Aorta (tissue), 5 donors: Measurements from ENCODE around the gene TDG. TPM values are rescaled to one million over a fixed set of nuclear protein-coding genes. Genes with fewer than 3 reads are reported as not detected.

ENCODE experiments used
- ATAC-seq: fragments of 200-7000 bp; cut with Tn5 transposase; one replicate; pipeline ENCODE4 v1.9.1; 2022; ENCODE audit warnings: moderate library complexity; ENCODE audit not compliant: low FRiP score
- DNase-seq, 2 donors: peaks; one replicate each; pipeline ENCODE4 v3.0.0-alpha.2; 2020
- H3K27ac ChIP-seq, 2 donors: one replicate each; pipeline ENCODE4 v1.5.1; 2013; ENCODE audit warnings: low read length in 2 of 2, mild to moderate bottlenecking in 2 of 2, moderate library complexity in 2 of 2, control low read depth in 1 of 2, inconsistent platforms in 1 of 2, low read depth in 1 of 2
- H3K27me3 ChIP-seq, 2 donors: one replicate each; pipeline ENCODE4 v1.6.1; 2013; ENCODE audit warnings: control low read depth in 1 of 2, low read length in 1 of 2, mild to moderate bottlenecking in 1 of 2, moderate library complexity in 1 of 2; ENCODE audit not compliant: insufficient read depth in 2 of 2, control insufficient read depth in 1 of 2
- H3K36me3 ChIP-seq, 2 donors: one replicate each; pipeline ENCODE4 v1.6.1; 2013; ENCODE audit warnings: control low read depth in 1 of 2, low read length in 1 of 2, mild to moderate bottlenecking in 1 of 2; ENCODE audit not compliant: insufficient read depth in 2 of 2, control insufficient read depth in 1 of 2
- H3K4me1 ChIP-seq, 2 donors: one replicate each; pipeline ENCODE4 v1.6.1; 2013; ENCODE audit warnings: low read length in 2 of 2, control low read depth in 1 of 2, mild to moderate bottlenecking in 1 of 2, moderate library complexity in 1 of 2; ENCODE audit not compliant: insufficient read depth in 2 of 2, control insufficient read depth in 1 of 2
- H3K4me3 ChIP-seq, 2 donors: one replicate each; pipeline ENCODE4 v1.5.1; 2013; ENCODE audit warnings: low read length in 2 of 2, control low read depth in 1 of 2, mild to moderate bottlenecking in 1 of 2
- H3K9me3 ChIP-seq: one replicate; pipeline ENCODE4 v1.6.1; 2013; ENCODE audit warnings: mild to moderate bottlenecking, low read length; ENCODE audit not compliant: control insufficient read depth
- WGBS, 2 donors: extraction: QIAGEN DNeasy Blood & Tissue Kit; methylation state at CpG; one replicate each; pipeline ENCODE4 v1.1.7; 2013; 5-methylcytosine and 5-hydroxymethylcytosine counted together
- intact Hi-C, 2 donors: fragments of 100-400 bp; cut with DNase I; formaldehyde crosslinking; loops; one replicate each; pipeline versions ENCODE4 v1.14.2 to v1.15.0; 2022
- long read RNA-seq, 2 donors: library from polyadenylated mRNA; unstranded; transcript quantifications; one replicate each; pipeline ENCODE4 v2.0.0, GENCODE V29; 2020 to 2021
- polyA plus RNA-seq, 2 donors: library from polyadenylated mRNA; stranded (reverse); fragments of 200-250 nt; gene quantifications; one replicate each; pipeline ENCODE4 v1.2.3, GENCODE V29; 2013
- total RNA-seq, 2 donors: library from RNA; stranded (reverse); fragmentation: NEBNext Ultra II Directional; extraction: Animal tissue kit (Norgen Biotek cat#: 25700); gene quantifications; one replicate each; pipeline ENCODE4 v1.2.1, GENCODE V29; 2021
- donor health status: healthy with polysubstance abuse.
- donor health status: Bipolar disorder and iron deficiency.
- donor health status: DM: no; HTN: no; CAD: no.
- donor health status: DM: no; HTN: no; CAD: no.
- donor health status: DM: yes; HTN: yes; CAD: no.

TDG gene
- 10 to 100 TPM; 20.4 to 22.2 TPM for total RNA-seq
- polyA plus RNA-seq, result 1 to 10 TPM; 6.8 to 8.9 TPM
- long read RNA-seq, donor 1, partial matches to known transcripts, result 3 of 9 reads
- long read RNA-seq, donor 1, other reads (novel, unspliced or antisense), result 2 of 9 reads
- long read RNA-seq, donor 2, partial matches to known transcripts, result 3 of 13 reads
- long read RNA-seq, donor 2, other reads (novel, unspliced or antisense), result 4 of 13 reads

DNA sequence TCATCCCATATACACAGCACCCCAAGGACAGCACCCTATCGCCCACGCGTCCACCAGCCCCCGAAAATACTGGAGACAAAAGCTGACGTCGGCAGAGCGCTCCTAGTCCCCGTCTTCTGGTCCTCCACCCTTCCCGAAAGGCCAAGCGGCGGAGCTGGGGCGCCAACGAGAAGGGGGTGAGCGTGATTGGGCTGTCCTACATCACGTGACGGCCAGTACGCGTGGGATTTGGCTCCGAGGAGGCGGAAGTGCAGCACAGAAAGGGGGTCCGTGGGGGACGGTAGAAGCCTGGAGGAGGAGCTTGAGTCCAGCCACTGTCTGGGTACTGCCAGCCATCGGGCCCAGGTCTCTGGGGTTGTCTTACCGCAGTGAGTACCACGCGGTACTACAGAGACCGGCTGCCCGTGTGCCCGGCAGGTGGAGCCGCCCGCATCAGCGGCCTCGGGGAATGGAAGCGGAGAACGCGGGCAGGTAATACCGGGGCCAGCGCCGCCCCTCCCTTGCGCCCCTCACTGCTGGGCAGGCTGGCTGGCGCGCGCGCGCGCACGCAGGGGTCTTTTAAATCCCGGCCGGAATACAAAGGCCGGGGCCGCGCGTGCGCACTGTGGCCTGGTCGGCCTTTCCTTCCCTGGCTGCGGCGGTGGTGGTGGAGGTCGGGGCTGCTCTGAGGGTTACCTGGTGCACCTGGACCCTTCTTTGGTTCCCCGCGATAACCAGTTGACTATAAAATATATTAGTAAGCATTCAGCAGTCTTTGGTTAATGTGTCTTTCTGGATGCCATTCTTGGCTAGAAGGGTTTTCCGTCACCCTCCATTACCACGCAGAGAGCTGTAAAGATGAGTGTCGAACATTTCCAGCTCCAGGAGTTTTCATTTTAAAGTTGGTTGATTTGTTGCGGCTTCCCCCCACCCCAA, at the start of gene TDG:
Gene TDG (plus strand): TSS at position 283 of the 915 bp plus-strand sequence. CDS start 166 bp downstream, at position 449.
- H3K9me3 ChIP-seq, result no peaks in the 10 kb centered on the region
- peaks cover 2 to 9% of the 10 kb centered on the region in 2 donors for H3K4me1 ChIP-seq
- intact Hi-C loops, result loop anchor here in 1 of 2 donors (5.0 to 10.0 kb wide), 2 partner anchors 79 to 96 kb away; partner anchors contain the start of gene HCFC2
- H3K36me3 ChIP-seq, result no peaks in the 10 kb centered on the region
- ATAC-seq (peak; percentile 99), DNase-seq (peak; percentile 99)
- H3K27me3 ChIP-seq, result no peaks in the 10 kb centered on the region
- peak within 1 kb of the TSS; percentile 78 to 93 for H3K27ac ChIP-seq
- peak within 1 kb of the TSS; percentile 79 to 97 for H3K4me3 ChIP-seq
- 4 to 6% methylated on average over 62 to 64 of the region's 64 CpGs for WGBS, 2 donors

GRCh38 chr12:103917873-103918272, 47.8 kb upstream of the TDG start:
- Histone ChIP-seq H3K4me3 (no peak overlapping the region), H3K4me1 (no peaks in the 10 kb centered on the region), H3K27ac (no peak overlapping the region), H3K9me3 (no peaks in the 10 kb centered on the region), H3K27me3 (no peaks in the 10 kb centered on the region), H3K36me3 (no peaks in the 10 kb centered on the region)
- intact Hi-C loops, result no loop called here
- DNase-seq, result no peak
- 79 to 85% methylated on average over 3 of the region's 3 CpGs for WGBS, 2 donors
- ATAC-seq, result no peak

DNA sequence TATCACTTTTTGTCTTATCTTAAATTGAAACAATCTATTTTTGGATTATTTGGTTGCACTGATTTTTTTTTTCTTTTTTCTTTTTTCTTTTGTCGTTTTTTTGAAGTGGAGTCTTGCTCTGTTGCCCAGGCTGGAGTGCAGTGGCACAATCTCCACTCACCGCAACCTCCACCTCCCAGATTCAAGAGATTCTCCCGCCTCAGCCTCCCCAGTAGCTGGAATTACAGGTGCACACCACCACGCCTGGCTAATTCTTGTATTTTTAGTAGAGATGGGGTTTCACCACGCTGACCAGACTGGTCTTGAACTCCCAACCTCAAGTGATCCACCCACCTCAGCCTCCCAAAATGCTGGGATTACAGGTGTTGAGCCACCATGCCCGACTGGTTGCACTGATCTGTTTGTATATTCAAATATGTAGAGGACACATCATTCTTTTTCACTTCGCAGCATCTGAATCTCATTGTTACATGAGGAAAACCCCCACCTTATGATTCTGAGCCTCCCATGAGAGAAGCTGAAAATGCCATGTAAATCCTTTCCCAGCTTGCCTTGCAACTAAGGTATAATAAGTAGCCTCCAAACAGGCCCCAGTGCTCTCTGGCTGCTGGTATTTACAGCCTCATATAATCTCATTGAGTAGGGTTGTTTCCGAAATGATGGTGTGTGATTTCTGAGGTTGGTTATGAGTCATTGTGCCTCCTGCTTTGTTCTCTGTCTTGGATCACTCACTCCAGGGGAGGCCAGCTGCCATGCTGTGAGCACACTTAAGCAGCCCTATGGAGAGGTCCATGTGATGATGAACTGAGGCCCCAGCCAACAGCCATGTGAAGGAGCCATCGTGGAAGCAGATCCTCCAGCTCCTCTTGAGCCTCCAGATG, 40.7 kb upstream of the TDG start:
- 82 to 84% methylated on average over 9 of the region's 9 CpGs for WGBS, 2 donors
- Histone ChIP-seq H3K4me1 (no peaks in the 10 kb centered on the region), H3K27me3 (no peaks in the 10 kb centered on the region), H3K9me3 (no peaks in the 10 kb centered on the region), H3K36me3 (no peaks in the 10 kb centered on the region), H3K27ac (no peak overlapping the region), H3K4me3 (no peak overlapping the region)
- no peak for DNase-seq
- no peak for ATAC-seq
- intact Hi-C loops, result loop anchor here in 1 of 2 donors (5.0 kb wide), 1 partner anchor 43 kb away; no protein-coding TSS in a partner anchor

DNA sequence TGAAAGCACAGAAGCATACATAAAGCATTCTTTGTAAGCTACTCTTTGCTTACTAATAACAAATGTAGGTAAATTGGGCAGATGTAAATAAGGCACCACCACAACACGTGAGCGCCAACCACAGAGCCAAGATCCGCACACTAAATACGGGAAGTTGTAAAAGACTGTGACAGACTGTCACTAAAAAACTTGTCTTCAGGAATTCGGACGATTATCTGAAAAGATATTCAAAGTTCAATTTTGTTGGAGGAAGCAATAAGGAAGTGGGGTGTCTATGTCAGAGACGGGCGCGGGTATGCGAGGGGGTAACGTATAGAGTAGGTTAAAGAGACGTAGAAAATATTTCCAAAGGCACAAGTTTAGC, 37.0 kb upstream of the TDG start:
- peak in 1 of 2 donors; percentile 64 for DNase-seq
- H3K27ac ChIP-seq, result peak overlapping the region; percentile 68 to 97
- H3K9me3 ChIP-seq, result no peaks in the 10 kb centered on the region
- 8 to 9% methylated on average over 12 of the region's 12 CpGs for WGBS, 2 donors
- H3K27me3 ChIP-seq, result no peaks in the 10 kb centered on the region
- intact Hi-C loops, result loop anchor here in 1 of 2 donors (1.0 to 5.0 kb wide), 2 partner anchors 29 to 46 kb away; a partner anchor contains a TSS
- no peaks in the 10 kb centered on the region for H3K36me3 ChIP-seq
- peak overlapping the region; percentile 52 to 60 for H3K4me3 ChIP-seq
- no peak for ATAC-seq
- H3K4me1 ChIP-seq, result peaks cover 0 to 6% of the 10 kb centered on the region in 2 donors

GRCh38 chr12:103929046-103929783, 36.5 kb upstream of the TDG start:
- no peaks in the 10 kb centered on the region for H3K27me3 ChIP-seq
- H3K4me1 ChIP-seq, result peaks cover 0 to 6% of the 10 kb centered on the region in 2 donors
- H3K27ac ChIP-seq, result peak overlapping the region; percentile 68 to 97
- WGBS, 2 donors, result 0% methylated on average over 37 of the region's 37 CpGs
- peaks cover 0 to under 1% of the 10 kb centered on the region in 2 donors for H3K36me3 ChIP-seq
- ATAC-seq (peak; percentile 88), DNase-seq (peak; percentile 93 to 94)
- H3K9me3 ChIP-seq, result no peaks in the 10 kb centered on the region
- H3K4me3 ChIP-seq, result peak overlapping the region; percentile 52 to 60
- intact Hi-C loops, result loop anchor here in 1 of 2 donors (1.0 to 5.0 kb wide), 2 partner anchors 28 to 47 kb away; a partner anchor contains a TSS

DNA sequence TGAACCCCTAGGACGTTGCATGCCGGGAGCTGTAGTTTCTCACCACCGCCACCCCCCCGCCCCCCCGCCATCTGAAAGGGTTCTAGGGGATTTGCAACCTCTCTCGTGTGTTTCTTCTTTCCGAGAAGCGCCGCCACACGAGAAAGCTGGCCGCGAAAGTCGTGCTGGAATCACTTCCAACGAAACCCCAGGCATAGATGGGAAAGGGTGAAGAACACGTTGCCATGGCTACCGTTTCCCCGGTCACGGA, 36.0 kb upstream of the TDG start:
- Histone ChIP-seq H3K4me1 (peaks cover 0 to 6% of the 10 kb centered on the region in 2 donors), H3K27me3 (no peaks in the 10 kb centered on the region), H3K9me3 (no peaks in the 10 kb centered on the region), H3K27ac (no peak overlapping the region), H3K4me3 (peak overlapping the region; percentile 44 to 52), H3K36me3 (peaks cover 0 to 3% of the 10 kb centered on the region in 2 donors)
- intact Hi-C loops, result loop anchor here (1.0 to 10.0 kb wide), 3 partner anchors 28 to 47 kb away; a partner anchor contains a TSS
- WGBS, 2 donors, result 0 to 1% methylated on average over 18 of the region's 18 CpGs
- no peak for ATAC-seq
- no peak for DNase-seq

GRCh38 chr12:103930034-103930786, 35.5 kb upstream of the TDG start, which contains the start of gene HSP90B1:
HSP90B1 (plus strand) TSS chr12:103930410; CDS start chr12:103930516, 106 bp downstream.
- Histone ChIP-seq H3K4me1 (peaks cover 0 to 6% of the 10 kb centered on the region in 2 donors), H3K27ac (peak within 1 kb of the TSS; percentile 68 to 97), H3K4me3 (peak within 1 kb of the TSS; percentile 78 to 80), H3K9me3 (no peaks in the 10 kb centered on the region), H3K36me3 (peaks cover 0 to 3% of the 10 kb centered on the region in 2 donors), H3K27me3 (no peaks in the 10 kb centered on the region)
- intact Hi-C loops, result loop anchor here in 1 of 2 donors (10.0 kb wide), 1 partner anchor 45 kb away; no protein-coding TSS in a partner anchor
- 0 to 1% methylated on average over 53 to 56 of the region's 56 CpGs for WGBS, 2 donors
- peak; percentile 99 to 100 for DNase-seq
- peak; percentile 96 for ATAC-seq
